Epithelial cell of proximal tubule (primary cell): ENCODE results near the gene LIX1L. TPM values are rescaled to one million over a fixed set of nuclear protein-coding genes. Genes with fewer than 3 reads are reported as not detected.

Source experiments
- DNase-seq: peaks from one replicate; pipeline ENCODE4 v3.0.0-alpha.2; 2011; ENCODE audit warnings: low read depth
- H3K4me3 ChIP-seq: 2 replicates; pipeline ENCODE4 v1.5.1; 2011; ENCODE audit warnings: low read depth, mild to moderate bottlenecking, low read length
- total RNA-seq: library from RNA; depleted of rRNA; stranded (reverse); fragments of >200 nt; gene quantifications from 2 replicates; pipeline ENCODE4 v1.2.3, GENCODE V29; 2015
- TF ChIP-seq, protein P1 (sequence below): conservative IDR thresholded peaks from 2 replicates; pipeline ENCODE4 v1.5.1; 2012; ENCODE audit warnings: low read depth, mild to moderate bottlenecking, low read length

The LIX1L gene
- total RNA-seq, 1 donor from 2014 or later = 32.5 TPM

DNA sequence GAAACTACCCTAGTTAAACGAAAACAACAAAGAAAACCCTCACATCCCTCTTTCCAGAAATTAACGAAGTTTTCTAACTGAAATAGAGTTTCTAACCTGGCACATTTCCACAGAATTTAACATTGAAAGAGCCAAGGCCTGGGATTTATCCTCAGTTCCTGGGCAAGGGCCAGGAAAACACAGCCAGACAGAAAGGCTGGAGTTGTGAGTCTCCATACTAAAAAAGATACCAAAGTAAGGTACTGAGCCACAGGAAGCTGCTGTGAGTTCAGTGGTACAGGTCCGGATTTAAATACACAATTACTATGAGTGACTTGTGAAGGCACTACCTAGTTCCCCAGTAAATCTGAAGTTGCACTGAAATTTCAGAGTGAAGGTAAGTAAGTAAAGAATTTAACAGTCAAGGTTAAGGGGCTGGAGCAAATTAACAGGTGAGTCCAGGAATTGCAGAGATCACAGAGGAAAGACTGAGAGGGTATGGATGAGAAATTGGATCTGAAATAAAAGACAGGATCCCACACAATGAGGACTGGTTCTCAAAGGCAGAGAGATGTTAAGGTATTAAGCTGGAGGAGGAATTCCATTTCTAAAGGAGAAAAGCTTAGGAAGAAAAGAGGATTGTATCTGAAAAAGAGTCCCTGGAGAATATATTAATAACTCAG, 905 bp downstream of the LIX1L start:
- peak overlapping the region; percentile 75 for H3K4me3 ChIP-seq
- no peak for DNase-seq
- TF ChIP-seq, protein P1, sequence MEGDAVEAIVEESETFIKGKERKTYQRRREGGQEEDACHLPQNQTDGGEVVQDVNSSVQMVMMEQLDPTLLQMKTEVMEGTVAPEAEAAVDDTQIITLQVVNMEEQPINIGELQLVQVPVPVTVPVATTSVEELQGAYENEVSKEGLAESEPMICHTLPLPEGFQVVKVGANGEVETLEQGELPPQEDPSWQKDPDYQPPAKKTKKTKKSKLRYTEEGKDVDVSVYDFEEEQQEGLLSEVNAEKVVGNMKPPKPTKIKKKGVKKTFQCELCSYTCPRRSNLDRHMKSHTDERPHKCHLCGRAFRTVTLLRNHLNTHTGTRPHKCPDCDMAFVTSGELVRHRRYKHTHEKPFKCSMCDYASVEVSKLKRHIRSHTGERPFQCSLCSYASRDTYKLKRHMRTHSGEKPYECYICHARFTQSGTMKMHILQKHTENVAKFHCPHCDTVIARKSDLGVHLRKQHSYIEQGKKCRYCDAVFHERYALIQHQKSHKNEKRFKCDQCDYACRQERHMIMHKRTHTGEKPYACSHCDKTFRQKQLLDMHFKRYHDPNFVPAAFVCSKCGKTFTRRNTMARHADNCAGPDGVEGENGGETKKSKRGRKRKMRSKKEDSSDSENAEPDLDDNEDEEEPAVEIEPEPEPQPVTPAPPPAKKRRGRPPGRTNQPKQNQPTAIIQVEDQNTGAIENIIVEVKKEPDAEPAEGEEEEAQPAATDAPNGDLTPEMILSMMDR = no peak

DNA sequence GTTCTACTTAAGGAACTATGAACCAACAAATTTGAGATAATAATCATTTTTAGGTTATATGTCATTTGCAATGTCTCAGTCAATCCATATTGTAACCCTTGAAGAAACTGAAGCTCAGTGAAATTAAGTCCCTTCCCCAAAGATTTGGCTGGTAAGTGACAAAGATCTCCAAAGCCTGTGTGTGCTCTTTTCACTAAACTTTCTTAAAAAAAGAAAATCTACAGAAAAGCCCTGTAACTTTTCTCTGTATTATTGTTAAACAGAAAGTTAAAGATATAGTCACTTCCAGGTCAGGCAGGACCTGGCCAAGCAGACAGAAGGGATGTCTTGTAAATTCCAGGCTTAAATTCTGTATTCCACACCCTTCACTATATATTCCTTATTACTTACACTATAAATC, 1.5 kb downstream of the LIX1L start:
- H3K4me3 ChIP-seq = peak overlapping the region; percentile 75
- TF ChIP-seq, protein P1 = no peak
- DNase-seq = no peak

GRCh38 chr1:145955436-145955835, 2.4 kb downstream of the LIX1L start:
- DNase-seq = no peak
- peak overlapping the region; percentile 75 for H3K4me3 ChIP-seq
- TF ChIP-seq, protein P1 = no peak

DNA sequence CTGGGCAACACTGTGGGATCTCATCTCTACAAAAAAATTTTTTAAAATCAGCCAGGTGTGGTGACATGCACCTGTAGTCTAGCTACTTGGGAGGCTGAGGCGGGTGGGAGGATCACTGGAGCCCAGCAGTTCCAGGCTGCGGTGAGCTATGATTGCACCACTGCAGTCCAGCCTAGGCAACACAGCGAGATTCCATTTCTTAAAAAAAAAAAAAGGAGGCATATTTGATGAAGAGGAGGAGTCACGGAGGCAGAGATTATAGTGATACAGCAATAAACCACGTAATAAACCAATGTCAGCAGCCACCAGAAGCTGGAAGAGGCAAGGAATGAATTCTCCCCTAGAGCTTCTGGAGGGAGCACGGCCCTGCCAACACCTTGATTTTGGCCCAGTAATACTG, 4.0 kb downstream of the LIX1L start:
- TF ChIP-seq, protein P1 = no peak
- no peak for DNase-seq
- no peak overlapping the region for H3K4me3 ChIP-seq

DNA sequence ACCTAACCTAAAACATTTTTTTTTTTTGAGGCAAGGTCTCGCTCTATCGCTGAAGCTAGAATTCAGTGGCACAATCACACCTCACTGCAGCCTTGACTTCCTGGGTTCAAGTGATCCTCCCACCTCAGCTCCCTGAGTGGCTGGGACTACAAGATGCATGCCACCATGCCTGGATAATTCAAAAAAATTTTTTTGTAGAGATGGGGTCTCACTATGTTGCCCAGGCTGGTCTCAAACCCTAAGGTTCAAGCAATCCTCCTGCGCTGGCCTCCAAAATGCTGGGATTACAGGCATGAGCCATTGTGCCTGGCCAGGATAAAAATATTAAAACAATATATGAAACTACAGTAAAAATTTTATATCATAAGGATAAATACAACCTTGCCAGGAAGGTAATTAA, 4.9 kb downstream of the LIX1L start:
- DNase-seq = no peak
- H3K4me3 ChIP-seq = no peak overlapping the region
- TF ChIP-seq, protein P1 = no peak

GRCh38 chr1:145951526-145951925, 6.3 kb downstream of the LIX1L start:
- TF ChIP-seq, protein P1 = no peak
- DNase-seq = no peak
- no peak overlapping the region for H3K4me3 ChIP-seq

DNA sequence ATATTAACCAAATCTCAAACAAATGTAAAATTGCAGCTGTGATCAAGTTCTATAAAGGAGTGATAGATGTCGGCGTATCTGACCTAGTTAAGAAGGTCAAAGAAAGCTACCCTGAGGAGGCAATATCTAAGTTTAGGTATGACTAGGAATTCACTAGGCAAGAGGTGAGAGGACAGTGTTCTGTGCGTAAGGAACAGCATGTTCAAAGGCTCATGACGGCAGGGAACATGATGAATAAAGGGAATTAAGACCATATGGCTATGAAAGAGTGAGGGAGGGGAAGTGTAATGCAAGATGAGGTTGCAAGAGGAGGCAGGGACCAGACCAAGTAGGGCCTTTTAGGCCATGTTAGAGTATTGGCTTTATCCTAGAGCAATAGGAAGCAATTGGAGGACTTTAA, 8.6 kb downstream of the LIX1L start:
- no peak for DNase-seq
- TF ChIP-seq, protein P1 = no peak
- no peak overlapping the region for H3K4me3 ChIP-seq
